HG02884 (cell line): ENCODE measurements around the gene C13orf46.
"Not testable (repeated sequence)": the region's sequence is repeated elsewhere in the genome, so short reads cannot be mapped to it uniquely, and the experiment has no call there.

Experiments used
- ATAC-seq: cut with Tn5 transposase; IDR thresholded peaks from one replicate; pipeline ENCODE4 v1.9.1; 2021; ENCODE audit warnings: mild to moderate bottlenecking, moderate library complexity; ENCODE audit not compliant: unreplicated experiment

C13orf46 gene

GRCh38 chr13:113995051-113995601 lies 21.2 kb upstream of the C13orf46 start:
- no peak for ATAC-seq

- ATAC-seq = no peak
Measured at GRCh38 chr13:113992276-113993005, 18.6 kb upstream of the C13orf46 start.

- no peak for ATAC-seq
Measured at GRCh38 chr13:113991676-113992179, 17.9 kb upstream of the C13orf46 start.

- ATAC-seq = no peak
Measured at GRCh38 chr13:113991191-113991669, 17.4 kb upstream of the C13orf46 start.

- ATAC-seq = no peak
Measured at GRCh38 chr13:113990321-113990837, 16.5 kb upstream of the C13orf46 start.

GRCh38 chr13:113989585-113990300 lies 15.9 kb upstream of the C13orf46 start:
- no peak for ATAC-seq

- ATAC-seq = not testable (repeated sequence)
Measured at GRCh38 chr13:113988859-113989258, 15.0 kb upstream of the C13orf46 start.

GRCh38 chr13:113982296-113982661 lies 8.4 kb upstream of the C13orf46 start:
- ATAC-seq = no peak

- no peak for ATAC-seq
Measured at GRCh38 chr13:113981611-113982295, 7.9 kb upstream of the C13orf46 start.

GRCh38 chr13:113981194-113981605 lies 7.3 kb upstream of the C13orf46 start:
- ATAC-seq = no peak

GRCh38 chr13:113980489-113981064 lies 6.7 kb upstream of the C13orf46 start:
- ATAC-seq = no peak

- no peak for ATAC-seq
Measured at GRCh38 chr13:113979791-113980471, 6.1 kb upstream of the C13orf46 start.

- no peak for ATAC-seq
Measured at GRCh38 chr13:113978741-113979481, 5.0 kb upstream of the C13orf46 start.

GRCh38 chr13:113977976-113978375 lies 4.1 kb upstream of the C13orf46 start:
- no peak for ATAC-seq

- no peak for ATAC-seq
Measured at GRCh38 chr13:113976711-113977684, 3.1 kb upstream of the C13orf46 start.

GRCh38 chr13:113975416-113975815 lies 1.5 kb upstream of the C13orf46 start:
- ATAC-seq = no peak

GRCh38 chr13:113974304-113975281 lies 717 bp upstream of the C13orf46 start:
- no peak for ATAC-seq
